GM13976 (cell line): ENCODE measurements around the gene MTMR8.

ENCODE experiments used
- DNase-seq: peaks from one replicate; pipeline ENCODE4 v3.0.0; 2012; ENCODE audit warnings: low spot score
- in situ Hi-C: fragments of 300-500 bp; cut with MboI; formaldehyde crosslinking; loops from one replicate; pipeline ENCODE4 v1.12.0; 2022; ENCODE audit warnings: low sequenced_read_pairs, mixed read lengths, inconsistent platforms; ENCODE audit not compliant: unreplicated experiment
- TF ChIP-seq, protein P1 (sequence below): IDR thresholded peaks from 2 replicates; pipeline ENCODE4 v1.5.1; 2012; ENCODE audit warnings: borderline replicate concordance, mild to moderate bottlenecking; ENCODE audit not compliant: insufficient read depth; ENCODE audit errors: extremely low read depth, missing control alignments, control extremely low read depth

The MTMR8 gene

GRCh38 chrX:64321507-64321906 is 73.7 kb downstream of the MTMR8 start:
- DNase-seq: no peak
- in situ Hi-C loops: no loop called here
- TF ChIP-seq, protein P1, sequence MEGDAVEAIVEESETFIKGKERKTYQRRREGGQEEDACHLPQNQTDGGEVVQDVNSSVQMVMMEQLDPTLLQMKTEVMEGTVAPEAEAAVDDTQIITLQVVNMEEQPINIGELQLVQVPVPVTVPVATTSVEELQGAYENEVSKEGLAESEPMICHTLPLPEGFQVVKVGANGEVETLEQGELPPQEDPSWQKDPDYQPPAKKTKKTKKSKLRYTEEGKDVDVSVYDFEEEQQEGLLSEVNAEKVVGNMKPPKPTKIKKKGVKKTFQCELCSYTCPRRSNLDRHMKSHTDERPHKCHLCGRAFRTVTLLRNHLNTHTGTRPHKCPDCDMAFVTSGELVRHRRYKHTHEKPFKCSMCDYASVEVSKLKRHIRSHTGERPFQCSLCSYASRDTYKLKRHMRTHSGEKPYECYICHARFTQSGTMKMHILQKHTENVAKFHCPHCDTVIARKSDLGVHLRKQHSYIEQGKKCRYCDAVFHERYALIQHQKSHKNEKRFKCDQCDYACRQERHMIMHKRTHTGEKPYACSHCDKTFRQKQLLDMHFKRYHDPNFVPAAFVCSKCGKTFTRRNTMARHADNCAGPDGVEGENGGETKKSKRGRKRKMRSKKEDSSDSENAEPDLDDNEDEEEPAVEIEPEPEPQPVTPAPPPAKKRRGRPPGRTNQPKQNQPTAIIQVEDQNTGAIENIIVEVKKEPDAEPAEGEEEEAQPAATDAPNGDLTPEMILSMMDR: no peak

DNA sequence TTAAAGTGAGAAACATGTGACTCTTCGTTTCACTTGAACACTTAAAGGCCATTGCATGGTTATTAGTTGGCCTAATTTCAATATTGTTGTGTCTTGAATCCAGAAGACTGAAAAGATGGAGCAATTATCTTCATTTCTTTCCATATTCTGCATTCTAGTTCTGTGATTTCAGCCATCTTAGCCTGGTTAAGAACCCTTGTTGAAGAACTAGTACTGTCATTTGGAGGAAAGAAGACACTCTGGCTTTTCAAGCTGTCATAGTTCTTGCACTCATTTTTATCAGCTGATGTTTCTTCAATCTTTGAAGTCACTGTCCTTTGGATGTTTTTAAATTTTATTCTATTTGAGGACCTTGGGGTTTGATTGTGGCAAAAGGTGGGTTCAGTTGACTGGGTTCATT is 81.6 kb downstream of the MTMR8 start:
- TF ChIP-seq, protein P1: no peak
- in situ Hi-C loops: no loop called here
- DNase-seq: no peak

GRCh38 chrX:64306712-64307111 is 88.5 kb downstream of the MTMR8 start:
- DNase-seq: no peak
- in situ Hi-C loops: no loop called here
- TF ChIP-seq, protein P1: no peak

GRCh38 chrX:64291123-64291522 is 104.1 kb downstream of the MTMR8 start:
- TF ChIP-seq, protein P1: no peak
- no peak for DNase-seq
- in situ Hi-C loops: no loop called here

GRCh38 chrX:64265265-64265664 is 130.0 kb downstream of the MTMR8 start:
- in situ Hi-C loops: no loop called here
- TF ChIP-seq, protein P1: no peak

DNA sequence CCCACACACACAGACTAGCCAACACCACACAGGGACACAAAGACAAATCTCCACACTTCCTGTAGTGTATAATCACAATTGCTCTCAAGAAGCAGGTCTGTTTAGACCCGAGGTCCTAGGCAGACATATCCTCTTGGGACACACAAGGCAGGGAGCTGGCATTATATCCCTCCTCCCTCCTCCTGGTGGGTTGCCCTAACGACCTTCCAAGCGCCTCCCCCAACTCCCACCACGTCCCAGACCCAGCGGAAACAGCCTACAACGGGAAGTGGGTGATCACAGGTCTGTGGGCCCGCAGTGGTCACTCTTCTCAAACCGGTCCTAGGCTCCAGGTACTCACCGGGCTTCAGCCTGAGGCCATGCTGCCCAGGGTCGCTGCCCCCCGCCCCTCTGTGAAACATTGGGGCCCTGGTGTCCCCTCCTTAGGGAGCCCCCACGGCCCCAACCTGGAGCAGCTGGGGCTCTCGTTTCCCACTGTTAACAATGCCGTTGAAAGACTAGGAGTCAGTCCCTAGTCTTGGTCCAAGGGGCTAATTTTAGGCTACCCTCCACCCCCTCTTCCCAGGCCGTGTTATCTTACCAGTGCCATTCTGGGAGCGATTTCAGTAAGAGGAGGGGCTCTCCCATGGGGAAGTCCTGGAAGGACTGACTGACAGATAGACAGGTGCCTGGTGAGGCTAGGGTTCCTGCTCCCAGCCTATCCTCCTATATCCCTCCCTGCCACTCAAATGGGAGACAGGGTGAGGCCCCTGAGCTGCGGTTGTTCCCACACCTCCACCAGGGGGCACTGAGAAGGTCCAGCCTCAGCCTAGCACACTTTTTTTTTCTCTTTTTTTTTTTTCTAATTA is 164.9 kb downstream of the MTMR8 start, which contains the start of gene ASB12:
Gene ASB12, minus strand, starts transcription at position 485 of the 848 bp plus-strand sequence. CDS start 4,957 bp downstream, outside the sequence.
- in situ Hi-C loops: no loop called here
- TF ChIP-seq, protein P1: no peak
- DNase-seq: no peak

More at GRCh38 chrX:64265265-64265664, 130.0 kb downstream of the MTMR8 start:
- no peak for DNase-seq

DNA sequence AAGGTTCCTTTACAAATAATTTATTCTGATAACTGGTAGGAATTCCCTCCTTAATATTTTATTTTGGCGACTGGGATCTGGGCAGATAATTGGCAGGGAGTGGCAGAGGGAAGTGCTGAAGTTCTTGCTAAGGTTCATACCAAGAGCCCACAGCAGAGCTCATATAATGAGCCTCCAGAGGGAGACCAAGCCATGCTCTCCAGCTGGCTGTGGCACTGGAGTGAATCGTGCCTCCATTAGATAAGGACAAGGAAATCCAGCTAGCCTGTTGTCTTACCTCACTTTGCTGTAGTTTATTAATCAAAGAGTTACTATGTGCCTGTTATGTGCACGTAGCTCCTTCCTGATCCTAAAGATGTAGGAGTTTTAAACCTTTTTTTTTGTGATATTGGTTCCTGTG is 166.1 kb downstream of the MTMR8 start:
- in situ Hi-C loops: no loop called here
- TF ChIP-seq, protein P1: no peak
- DNase-seq: no peak
